Measurements from ENCODE around the gene KRT82.

GRCh38 chr12:52442600-52443061 lies 36.5 kb upstream of the KRT82 start:
- TF ChIP-seq CTCF (IDR thresholded peaks at IDR 0.05) (no peak), POLR2AphosphoS5 (IDR thresholded peaks at IDR 0.05) (no peak)
